Measurements from ENCODE around the gene R3HCC1L.

R3HCC1L gene

DNA sequence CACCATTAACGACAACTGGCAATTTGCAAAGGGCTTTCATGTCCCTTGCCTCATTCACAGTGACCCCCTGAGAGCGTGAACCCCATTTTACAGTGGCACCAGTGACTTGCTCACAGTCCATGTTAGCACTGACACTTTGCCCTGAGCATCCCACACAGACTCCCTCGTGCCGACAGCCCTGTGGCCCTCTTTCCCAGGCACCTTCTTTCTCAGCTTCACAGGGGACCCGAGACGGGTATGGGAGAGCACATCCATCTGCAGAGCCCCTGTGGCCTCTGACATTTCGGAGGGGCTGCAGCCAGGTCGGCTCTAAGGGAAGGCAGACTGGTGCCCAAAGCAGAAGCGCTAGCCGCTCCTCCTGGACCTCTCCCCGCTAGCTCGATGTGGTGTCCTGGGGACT lies 122.7 kb downstream of the R3HCC1L start:
- DNase-seq (ENCODE audit: low read depth), result no peak
- TF ChIP-seq, protein P1, sequence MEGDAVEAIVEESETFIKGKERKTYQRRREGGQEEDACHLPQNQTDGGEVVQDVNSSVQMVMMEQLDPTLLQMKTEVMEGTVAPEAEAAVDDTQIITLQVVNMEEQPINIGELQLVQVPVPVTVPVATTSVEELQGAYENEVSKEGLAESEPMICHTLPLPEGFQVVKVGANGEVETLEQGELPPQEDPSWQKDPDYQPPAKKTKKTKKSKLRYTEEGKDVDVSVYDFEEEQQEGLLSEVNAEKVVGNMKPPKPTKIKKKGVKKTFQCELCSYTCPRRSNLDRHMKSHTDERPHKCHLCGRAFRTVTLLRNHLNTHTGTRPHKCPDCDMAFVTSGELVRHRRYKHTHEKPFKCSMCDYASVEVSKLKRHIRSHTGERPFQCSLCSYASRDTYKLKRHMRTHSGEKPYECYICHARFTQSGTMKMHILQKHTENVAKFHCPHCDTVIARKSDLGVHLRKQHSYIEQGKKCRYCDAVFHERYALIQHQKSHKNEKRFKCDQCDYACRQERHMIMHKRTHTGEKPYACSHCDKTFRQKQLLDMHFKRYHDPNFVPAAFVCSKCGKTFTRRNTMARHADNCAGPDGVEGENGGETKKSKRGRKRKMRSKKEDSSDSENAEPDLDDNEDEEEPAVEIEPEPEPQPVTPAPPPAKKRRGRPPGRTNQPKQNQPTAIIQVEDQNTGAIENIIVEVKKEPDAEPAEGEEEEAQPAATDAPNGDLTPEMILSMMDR (IDR thresholded peaks at IDR 0.05; ENCODE audit: insufficient read depth, low read depth, low read length, missing control alignments), result no peak
- H3K4me3 ChIP-seq (ENCODE audit: low read length), result no peak overlapping the region

DNA sequence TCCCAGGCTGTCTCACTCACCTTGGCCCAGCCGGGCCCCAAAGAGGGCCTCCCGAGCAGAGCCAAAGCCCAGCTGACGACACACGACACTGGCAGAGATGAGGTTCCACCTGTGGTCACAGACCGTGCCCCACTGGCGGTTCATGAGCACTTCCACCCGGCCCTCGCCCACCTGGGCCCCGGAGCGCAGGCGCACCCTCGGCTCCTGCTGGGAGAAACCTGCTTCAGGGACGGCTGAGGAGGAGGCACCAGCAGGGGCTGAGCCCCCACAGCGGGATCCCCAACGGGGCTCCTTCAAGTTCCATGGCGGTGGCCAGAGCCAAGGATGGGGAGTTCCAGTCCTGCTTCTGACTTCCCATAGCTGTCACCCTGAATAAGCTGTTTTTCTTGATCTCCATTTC lies 123.5 kb downstream of the R3HCC1L start:
- no peak overlapping the region for H3K4me3 ChIP-seq (ENCODE audit: low read length)
- TF ChIP-seq, protein P1 (IDR thresholded peaks at IDR 0.05; ENCODE audit: insufficient read depth, low read depth, low read length, missing control alignments), result no peak
- DNase-seq (ENCODE audit: low read depth), result no peak

DNA sequence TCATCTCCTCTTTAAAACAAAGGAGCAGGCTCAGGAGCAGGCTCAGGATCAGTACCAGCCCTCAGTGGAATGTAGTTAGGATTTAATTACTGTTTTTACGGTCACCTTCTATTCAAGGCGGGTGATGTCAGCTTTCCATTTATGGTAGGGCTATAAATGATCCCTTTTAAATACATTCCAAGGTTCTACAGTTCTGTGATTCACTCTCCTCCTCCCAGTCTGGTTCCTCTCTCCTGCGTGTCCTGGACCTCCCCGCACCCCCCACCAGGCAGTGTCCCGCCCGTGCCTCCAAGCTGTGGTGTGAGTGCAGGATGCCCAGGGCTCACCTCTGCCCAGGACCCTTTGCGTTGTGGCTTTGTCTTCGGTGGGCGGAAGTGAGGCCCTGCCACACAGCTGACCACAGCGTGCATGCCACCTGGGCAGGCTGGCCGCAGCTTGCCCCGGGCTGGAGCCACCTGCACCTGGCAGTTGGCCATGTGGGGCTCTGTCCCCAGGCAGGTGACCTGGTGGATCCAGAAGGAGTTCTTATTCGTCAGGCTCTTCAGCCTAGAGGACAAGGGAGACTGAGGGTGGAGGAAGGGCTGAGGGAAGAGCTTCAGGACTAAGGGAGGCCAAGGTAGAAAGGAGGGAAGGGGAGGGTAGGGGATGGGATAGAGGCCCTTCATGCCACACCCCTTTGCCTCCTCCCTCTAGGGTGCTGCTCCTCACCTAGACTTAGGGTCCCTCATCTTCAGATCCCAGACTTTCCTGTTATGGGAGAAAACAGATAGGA lies 124.4 kb downstream of the R3HCC1L start:
- no peak overlapping the region for H3K4me3 ChIP-seq (ENCODE audit: low read length)
- TF ChIP-seq, protein P1 (IDR thresholded peaks at IDR 0.05; ENCODE audit: insufficient read depth, low read depth, low read length, missing control alignments), result no peak
- DNase-seq (ENCODE audit: low read depth), result no peak

DNA sequence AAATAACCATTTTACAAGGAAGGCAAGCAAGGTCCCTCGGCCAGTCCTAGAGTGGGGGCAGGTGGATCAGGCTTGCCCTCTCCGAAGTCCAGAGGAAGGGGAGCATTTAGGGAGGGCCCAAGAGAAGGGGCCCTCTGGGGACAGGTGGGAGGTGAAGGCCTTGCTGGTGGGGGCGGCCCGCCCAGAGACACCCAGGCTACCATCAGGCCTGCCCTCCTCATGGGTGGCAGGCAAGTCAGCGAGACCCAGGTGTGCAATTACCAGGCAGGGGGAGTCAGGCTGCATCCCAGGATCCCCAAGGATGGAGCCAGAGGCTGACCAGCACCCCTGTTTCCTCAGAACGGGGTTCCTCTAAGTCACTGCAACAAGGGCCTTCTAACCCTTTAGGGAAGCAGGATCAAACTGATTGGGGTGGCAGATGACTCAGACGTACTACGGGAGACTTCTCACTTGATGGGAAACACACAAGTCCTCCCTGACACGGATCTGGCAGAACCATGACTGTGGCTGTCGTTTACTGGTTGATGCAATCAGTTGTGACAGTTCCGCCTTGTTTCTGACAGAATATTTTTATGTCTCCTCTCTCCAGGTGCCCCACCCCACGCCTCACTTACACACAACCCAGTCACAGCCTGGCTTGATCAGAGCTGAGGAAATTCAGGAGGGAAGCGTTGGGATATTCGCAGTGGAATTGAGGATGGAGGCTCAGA lies 125.3 kb downstream of the R3HCC1L start:
- TF ChIP-seq, protein P1 (IDR thresholded peaks at IDR 0.05; ENCODE audit: insufficient read depth, low read depth, low read length, missing control alignments), result no peak
- no peak overlapping the region for H3K4me3 ChIP-seq (ENCODE audit: low read length)
- DNase-seq (ENCODE audit: low read depth), result peak; percentile 52

DNA sequence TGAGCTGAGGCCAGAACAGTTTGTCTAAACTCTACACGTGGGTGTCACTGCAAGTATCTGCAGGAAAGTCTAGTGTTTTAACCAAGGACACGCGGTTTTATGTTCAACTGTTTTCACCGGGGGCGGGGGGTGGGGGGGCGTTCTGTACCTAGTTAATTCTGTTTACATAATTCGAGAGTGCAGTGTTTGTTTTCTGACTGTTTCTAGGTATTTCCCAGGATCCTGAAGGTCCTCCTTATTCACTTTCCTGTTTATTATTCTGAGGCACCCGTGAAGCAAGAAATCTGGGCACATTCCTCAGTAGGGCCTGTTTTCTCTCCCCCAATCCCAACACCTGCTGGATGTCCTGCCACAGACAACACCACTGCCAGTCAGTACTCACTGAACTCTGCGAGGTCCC lies 125.9 kb downstream of the R3HCC1L start:
- no peak for DNase-seq (ENCODE audit: low read depth)
- TF ChIP-seq, protein P1 (IDR thresholded peaks at IDR 0.05; ENCODE audit: insufficient read depth, low read depth, low read length, missing control alignments), result no peak

DNA sequence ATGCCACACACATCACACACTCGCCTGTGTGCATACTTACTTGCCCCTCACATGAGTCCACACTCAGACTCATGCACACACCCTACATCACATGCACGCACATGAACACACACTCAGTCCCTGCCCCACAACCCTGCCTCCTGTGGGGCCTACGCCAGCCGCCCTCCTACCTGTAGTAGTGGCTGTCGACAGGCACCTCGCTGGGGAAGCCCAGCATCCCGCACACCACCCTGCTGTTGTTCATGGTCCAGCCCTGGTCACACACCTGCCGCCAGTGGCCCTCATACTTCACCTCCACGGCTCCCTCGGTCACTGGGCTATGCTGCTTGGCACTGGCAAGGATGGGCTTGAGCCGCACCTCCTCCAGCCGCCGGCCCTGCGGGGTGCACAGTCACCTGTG lies 126.3 kb downstream of the R3HCC1L start:
- DNase-seq (ENCODE audit: low read depth), result no peak
- H3K4me3 ChIP-seq (ENCODE audit: low read length), result no peak overlapping the region
- TF ChIP-seq, protein P1 (IDR thresholded peaks at IDR 0.05; ENCODE audit: insufficient read depth, low read depth, low read length, missing control alignments), result no peak

More for the DNA sequence above, 125.9 kb downstream of the R3HCC1L start:
- H3K4me3 ChIP-seq (ENCODE audit: low read length), result no peak overlapping the region

Data from epithelial cell of esophagus (primary cell).